Measurements from ENCODE around the gene GPSM3.

The GPSM3 gene

DNA sequence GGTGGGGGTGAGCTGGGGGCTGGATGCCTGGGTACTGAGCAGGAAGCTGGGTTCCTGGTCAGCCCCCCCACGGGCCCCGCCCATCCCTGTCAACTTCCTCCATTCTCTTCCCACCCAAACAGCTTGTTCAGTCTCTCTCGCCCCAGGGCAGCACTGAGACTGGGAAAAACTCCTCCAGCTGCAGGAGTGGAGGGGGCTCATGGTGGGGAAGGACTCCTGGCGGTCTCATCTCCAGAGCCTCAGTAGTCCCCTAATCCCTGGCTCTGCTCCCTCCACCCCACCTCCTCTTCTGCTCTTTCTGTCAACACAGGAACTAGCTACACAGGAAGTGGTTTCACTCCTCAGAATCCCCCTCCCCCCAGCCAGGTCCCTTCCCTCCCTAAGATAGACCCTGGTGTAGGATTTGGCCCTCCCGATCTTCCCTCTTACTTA is at the start of gene GPSM3:
Gene GPSM3 (minus strand): TSS at position 36 of the 432 bp plus-strand sequence. CDS start 130 bp downstream, outside the sequence.
- TF ChIP-seq GATA2 (IDR thresholded peaks at IDR 0.05; ENCODE audit: low read depth, low read length): no peak
- no peak for TF ChIP-seq GATA3 (IDR thresholded peaks at IDR 0.05; ENCODE audit: low read depth, low read length)

DNA sequence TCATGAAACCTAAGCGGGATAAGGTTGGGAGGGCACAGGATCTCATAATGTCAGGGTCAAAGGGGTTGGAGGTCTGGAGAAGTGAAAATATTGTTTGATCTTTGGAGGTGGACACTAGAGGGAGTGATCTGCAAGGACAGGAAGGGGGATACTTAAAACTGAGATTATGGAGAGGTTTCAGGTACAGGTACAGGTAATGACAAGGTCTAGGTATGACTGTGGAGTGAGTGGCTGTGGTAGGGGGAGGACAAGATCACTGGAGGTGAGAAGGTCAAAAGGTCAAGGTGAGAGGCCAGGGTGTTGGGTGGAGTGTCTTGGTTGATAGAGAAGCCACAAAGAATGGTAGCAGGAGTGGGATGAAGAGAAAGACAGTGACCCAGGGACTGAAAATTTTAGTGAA is 48.2 kb upstream of the GPSM3 start:
- no peak for TF ChIP-seq GATA2 (IDR thresholded peaks at IDR 0.05; ENCODE audit: low read depth, low read length)
- no peak for TF ChIP-seq GATA3 (IDR thresholded peaks at IDR 0.05; ENCODE audit: low read depth, low read length)

DNA sequence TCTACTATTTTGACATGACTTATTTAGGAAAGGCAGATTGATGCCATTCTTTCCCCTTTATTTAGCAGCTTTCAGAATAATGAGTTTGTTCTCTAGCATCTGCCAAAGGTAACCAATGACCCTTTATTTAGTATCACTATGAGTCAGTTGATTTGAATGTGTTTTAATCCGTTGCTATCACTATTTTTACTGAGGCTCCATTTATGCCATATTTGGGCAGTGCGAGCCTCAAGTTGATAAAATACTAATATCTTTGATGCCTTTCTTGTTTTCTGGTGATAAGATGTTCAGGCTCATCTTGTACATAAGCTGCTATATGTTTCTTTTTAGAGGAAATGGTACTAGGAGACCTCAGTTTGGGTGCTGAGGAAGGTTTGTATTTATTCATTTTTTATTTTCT is 47.0 kb upstream of the GPSM3 start:
- TF ChIP-seq GATA2 (IDR thresholded peaks at IDR 0.05; ENCODE audit: low read depth, low read length) (no peak), GATA3 (IDR thresholded peaks at IDR 0.05; ENCODE audit: low read depth, low read length) (no peak)

GRCh38 chr6:32234934-32235333 is 42.5 kb upstream of the GPSM3 start:
- TF ChIP-seq GATA2 (IDR thresholded peaks at IDR 0.05; ENCODE audit: low read depth, low read length) (no peak), GATA3 (IDR thresholded peaks at IDR 0.05; ENCODE audit: low read depth, low read length) (no peak)

DNA sequence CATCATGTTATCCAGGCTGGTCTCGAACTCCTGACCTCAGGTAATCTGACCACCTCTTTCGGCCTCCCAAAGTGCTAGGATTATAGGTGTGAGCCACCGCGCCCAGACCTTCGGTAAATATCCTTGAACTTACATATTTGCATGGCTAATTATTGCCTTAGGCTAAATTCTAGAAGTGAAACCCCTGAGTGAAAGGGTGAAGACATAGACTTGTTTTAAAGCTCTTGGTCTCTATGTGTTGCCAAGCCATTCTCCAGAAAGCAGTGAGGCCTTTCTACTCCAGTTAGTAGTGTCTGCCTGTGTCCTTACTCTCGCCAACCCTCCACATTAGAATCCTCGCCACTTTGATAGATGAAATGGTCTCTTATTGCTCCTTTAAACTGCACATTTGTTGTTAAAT is 34.0 kb upstream of the GPSM3 start:
- TF ChIP-seq GATA3 (IDR thresholded peaks at IDR 0.05; ENCODE audit: low read depth, low read length) (no peak), GATA2 (IDR thresholded peaks at IDR 0.05; ENCODE audit: low read depth, low read length) (no peak)

DNA sequence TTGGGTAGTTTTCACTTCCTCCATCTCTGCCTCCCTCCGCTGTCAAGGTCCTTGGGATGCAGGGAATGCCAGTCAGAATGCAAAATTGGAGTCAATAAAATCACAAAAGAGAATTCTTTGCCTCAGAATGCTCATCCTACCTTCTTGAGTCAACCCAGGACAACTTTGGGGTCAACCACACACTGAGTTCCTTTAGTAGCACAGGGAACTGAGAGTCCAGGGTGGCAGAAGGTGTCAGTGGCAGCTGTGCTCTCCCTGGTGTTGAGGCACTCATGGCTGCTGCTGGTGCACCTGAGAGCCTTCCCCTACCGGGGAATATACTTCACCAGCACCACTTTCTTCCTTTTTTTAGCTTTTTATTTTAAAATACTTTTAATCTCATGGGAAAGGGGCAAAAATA is 32.3 kb upstream of the GPSM3 start:
- TF ChIP-seq GATA3 (IDR thresholded peaks at IDR 0.05; ENCODE audit: low read depth, low read length) (no peak), GATA2 (IDR thresholded peaks at IDR 0.05; ENCODE audit: low read depth, low read length) (no peak)

DNA sequence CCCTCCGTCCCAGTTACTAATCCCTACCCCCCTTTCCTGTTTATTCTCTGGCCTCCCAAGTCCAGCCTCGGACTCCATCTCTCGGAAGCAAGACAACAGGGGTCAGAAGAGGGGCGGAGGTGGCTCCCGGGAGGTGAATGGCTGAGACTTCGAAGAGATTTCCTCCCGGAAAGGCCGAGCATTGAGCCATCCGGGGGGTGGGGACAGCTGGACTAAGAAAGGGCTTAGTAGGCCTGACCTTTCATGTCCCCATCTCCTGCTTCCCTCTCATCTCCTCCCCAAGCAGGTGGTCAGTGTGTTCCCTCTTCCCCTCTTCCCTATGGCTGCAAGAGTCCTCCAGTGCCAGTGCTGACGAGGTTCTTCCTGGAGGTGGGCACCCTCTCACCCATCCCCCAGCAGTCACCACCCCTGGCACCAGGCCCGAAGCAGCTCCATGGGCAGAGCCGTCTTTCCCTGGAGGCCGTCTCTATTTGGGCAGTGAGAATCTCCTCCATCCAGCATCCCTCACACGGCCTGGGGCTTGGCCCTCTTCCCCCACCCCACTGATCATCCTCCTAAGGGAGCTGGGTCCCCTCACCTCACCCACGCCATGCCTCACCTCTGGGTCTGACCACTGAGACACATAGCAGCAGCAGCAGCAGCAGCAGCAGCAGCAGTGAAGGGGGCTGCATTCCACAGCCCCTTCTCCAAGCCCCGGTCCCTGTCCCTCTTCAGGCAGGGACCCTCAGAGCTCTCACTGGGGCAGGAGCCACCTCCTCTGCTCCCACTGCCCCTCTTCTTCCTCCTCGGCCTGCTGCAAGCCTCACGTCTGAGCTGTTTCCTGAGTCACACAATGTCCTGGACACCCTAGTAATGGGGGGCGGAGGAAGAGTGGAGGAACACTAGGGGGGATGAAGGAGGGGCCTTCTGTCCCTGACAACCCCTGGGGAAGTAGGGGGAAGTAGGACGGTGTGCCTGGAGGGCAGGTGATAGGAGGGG is 31.1 kb upstream of the GPSM3 start, which contains the start of gene NOTCH4:
Gene NOTCH4 (minus strand): TSS at position 810 of the 978 bp plus-strand sequence. CDS start 139 bp downstream, at position 671.
- TF ChIP-seq GATA2 (IDR thresholded peaks at IDR 0.05; ENCODE audit: low read depth, low read length) (no peak), GATA3 (IDR thresholded peaks at IDR 0.05; ENCODE audit: low read depth, low read length) (no peak)

GRCh38 chr6:32222333-32223230 is 30.1 kb upstream of the GPSM3 start:
- TF ChIP-seq GATA3 (IDR thresholded peaks at IDR 0.05; ENCODE audit: low read depth, low read length) (no peak), GATA2 (IDR thresholded peaks at IDR 0.05; ENCODE audit: low read depth, low read length) (no peak)

DNA sequence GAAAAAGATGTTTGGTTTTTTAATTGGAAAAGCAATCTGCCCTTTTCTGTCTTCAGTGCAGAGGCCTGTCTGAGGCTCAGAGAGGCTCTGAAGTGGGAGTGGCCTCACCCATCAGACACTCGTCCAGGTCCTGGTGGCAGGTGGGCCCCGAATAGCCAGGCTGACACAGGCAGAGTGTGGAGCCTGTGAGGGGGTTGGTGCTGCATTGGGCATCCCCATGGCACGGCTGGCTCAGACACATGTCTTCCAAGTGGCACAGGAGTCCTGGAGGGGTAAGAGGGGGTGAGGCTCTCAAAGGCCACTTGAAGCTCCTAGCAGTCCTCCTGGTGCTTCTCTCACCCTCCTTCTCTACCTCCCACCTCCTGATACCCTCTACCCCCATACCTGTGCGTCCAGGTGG is 27.6 kb upstream of the GPSM3 start:
- TF ChIP-seq GATA3 (IDR thresholded peaks at IDR 0.05; ENCODE audit: low read depth, low read length) (no peak), GATA2 (IDR thresholded peaks at IDR 0.05; ENCODE audit: low read depth, low read length) (no peak)

DNA sequence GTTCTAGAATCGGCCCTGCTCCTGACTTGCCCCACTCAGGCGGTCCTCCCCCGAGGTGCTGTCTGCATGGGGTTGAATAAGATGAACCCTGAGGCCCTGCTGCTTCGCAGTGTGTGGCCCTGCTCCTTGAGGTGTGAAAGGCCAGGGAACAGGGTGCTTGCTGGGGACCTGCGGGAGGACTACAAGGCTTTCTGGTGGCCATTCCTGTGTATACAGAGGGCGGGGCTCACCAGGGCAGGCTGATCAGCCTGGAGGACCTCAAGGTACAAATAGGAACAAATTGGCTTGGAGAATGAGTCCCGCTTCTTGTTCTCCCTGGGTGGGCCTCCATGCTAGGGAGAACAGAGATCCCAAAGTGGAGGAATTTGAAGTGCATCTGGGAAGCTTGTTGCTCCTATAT is 25.7 kb upstream of the GPSM3 start:
- TF ChIP-seq GATA2 (IDR thresholded peaks at IDR 0.05; ENCODE audit: low read depth, low read length) (no peak), GATA3 (IDR thresholded peaks at IDR 0.05; ENCODE audit: low read depth, low read length) (no peak)

DNA sequence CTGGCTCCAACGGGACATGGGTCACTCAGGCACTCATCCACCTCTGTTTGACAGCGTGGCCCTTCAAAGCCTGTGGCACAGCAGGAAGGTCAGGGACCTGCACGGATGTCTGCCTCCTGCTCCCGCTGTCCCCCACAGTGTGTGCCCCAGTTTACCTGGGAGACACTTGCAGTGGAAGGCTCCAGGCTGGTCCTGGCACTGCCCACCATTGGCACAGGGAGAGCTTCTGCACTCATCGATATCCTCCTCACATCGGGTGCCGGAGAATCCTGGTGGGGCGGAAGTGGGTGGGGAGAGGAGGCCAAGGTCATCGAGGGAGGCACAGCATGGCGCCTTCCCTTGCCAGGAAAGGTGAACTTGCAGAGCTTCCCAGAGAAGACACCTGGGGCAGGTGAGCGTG is 24.6 kb upstream of the GPSM3 start:
- TF ChIP-seq GATA2 (IDR thresholded peaks at IDR 0.05; ENCODE audit: low read depth, low read length) (no peak), GATA3 (IDR thresholded peaks at IDR 0.05; ENCODE audit: low read depth, low read length) (no peak)

DNA sequence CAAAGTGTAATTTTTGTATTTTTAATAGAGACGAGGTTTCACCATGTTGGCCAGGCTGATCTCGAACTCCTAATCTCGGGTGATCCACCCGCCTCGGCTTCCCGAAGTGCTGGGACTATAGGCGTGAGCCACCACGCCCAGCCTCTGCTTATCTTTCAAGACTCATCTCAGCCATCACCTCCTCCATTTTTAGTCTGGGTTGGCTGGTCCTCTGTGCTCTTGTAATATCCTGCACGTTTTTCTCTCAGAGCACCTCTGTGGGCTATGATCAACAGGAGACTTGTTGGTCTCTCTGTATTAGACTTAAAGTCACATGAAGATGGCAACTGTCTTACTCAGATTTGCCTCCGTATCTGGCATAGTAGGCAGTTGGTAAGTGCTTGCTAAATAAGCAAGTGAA is 23.8 kb upstream of the GPSM3 start:
- TF ChIP-seq GATA2 (IDR thresholded peaks at IDR 0.05; ENCODE audit: low read depth, low read length) (no peak), GATA3 (IDR thresholded peaks at IDR 0.05; ENCODE audit: low read depth, low read length) (no peak)

DNA sequence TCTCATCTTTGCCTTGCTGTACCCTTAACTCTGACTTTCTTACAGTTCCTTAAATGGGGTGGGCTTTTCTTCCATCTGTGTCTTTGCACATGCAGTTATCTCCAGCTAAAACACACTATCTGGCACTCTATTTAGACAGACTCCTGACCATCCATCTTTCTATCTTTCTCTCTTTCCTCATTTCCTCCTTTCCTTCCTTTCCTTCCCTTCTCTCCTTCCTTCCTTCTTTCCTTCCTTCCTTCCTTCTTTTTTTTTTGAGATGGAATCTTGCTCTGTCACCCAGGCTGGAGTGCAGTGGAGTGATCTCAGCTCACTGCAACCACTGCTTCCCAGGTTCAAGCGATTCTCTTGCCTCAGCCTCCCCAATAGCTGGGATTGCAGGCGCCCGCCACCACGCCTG is 23.2 kb upstream of the GPSM3 start:
- TF ChIP-seq GATA3 (IDR thresholded peaks at IDR 0.05; ENCODE audit: low read depth, low read length) (no peak), GATA2 (IDR thresholded peaks at IDR 0.05; ENCODE audit: low read depth, low read length) (no peak)

GRCh38 chr6:32214126-32214525 is 21.7 kb upstream of the GPSM3 start:
- TF ChIP-seq GATA2 (IDR thresholded peaks at IDR 0.05; ENCODE audit: low read depth, low read length): no peak
- TF ChIP-seq GATA3 (IDR thresholded peaks at IDR 0.05; ENCODE audit: low read depth, low read length): no peak
